ENCODE measurements around the gene VKORC1.

The VKORC1 gene

GRCh38 chr16:31083081-31083480 is 11.5 kb downstream of the VKORC1 start:
- Histone ChIP-seq H3K4me3 (replicated peaks; ENCODE audit: low read depth, low read length) (no peak overlapping the region), H3K36me3 (ENCODE audit: control insufficient read depth, insufficient read depth, low read length) (peaks cover 33% of the 10 kb centered on the region), H3K27me3 (replicated peaks; ENCODE audit: control insufficient read depth, insufficient read depth, low read length) (no peaks in the 10 kb centered on the region)
- DNase-seq (ENCODE audit: extremely low read depth, insufficient read length), result no peak
- TF ChIP-seq CTCF (IDR thresholded peaks at IDR 0.05; ENCODE audit: insufficient read depth, low read length, poor library complexity, severe bottlenecking), result no peak

GRCh38 chr16:31082368-31083045 is 12.1 kb downstream of the VKORC1 start:
- peaks cover 38% of the 10 kb centered on the region for H3K36me3 ChIP-seq (ENCODE audit: control insufficient read depth, insufficient read depth, low read length)
- H3K4me3 ChIP-seq (replicated peaks; ENCODE audit: low read depth, low read length), result no peak overlapping the region
- no peak for DNase-seq (ENCODE audit: extremely low read depth, insufficient read length)
- H3K27me3 ChIP-seq (replicated peaks; ENCODE audit: control insufficient read depth, insufficient read depth, low read length), result no peaks in the 10 kb centered on the region
- TF ChIP-seq CTCF (IDR thresholded peaks at IDR 0.05; ENCODE audit: insufficient read depth, low read length, poor library complexity, severe bottlenecking), result no peak

- no peak overlapping the region for H3K4me3 ChIP-seq (replicated peaks; ENCODE audit: low read depth, low read length)
- peaks cover 46% of the 10 kb centered on the region for H3K36me3 ChIP-seq (ENCODE audit: control insufficient read depth, insufficient read depth, low read length)
- H3K27me3 ChIP-seq (replicated peaks; ENCODE audit: control insufficient read depth, insufficient read depth, low read length), result no peaks in the 10 kb centered on the region
- no peak for DNase-seq (ENCODE audit: extremely low read depth, insufficient read length)
- no peak for TF ChIP-seq CTCF (IDR thresholded peaks at IDR 0.05; ENCODE audit: insufficient read depth, low read length, poor library complexity, severe bottlenecking)
Measured at GRCh38 chr16:31081428-31082351, 12.9 kb downstream of the VKORC1 start.

- no peak for TF ChIP-seq CTCF (IDR thresholded peaks at IDR 0.05; ENCODE audit: insufficient read depth, low read length, poor library complexity, severe bottlenecking)
- no peak overlapping the region for H3K4me3 ChIP-seq (replicated peaks; ENCODE audit: low read depth, low read length)
- H3K36me3 ChIP-seq (ENCODE audit: control insufficient read depth, insufficient read depth, low read length), result peaks cover 48% of the 10 kb centered on the region
- no peaks in the 10 kb centered on the region for H3K27me3 ChIP-seq (replicated peaks; ENCODE audit: control insufficient read depth, insufficient read depth, low read length)
- no peak for DNase-seq (ENCODE audit: extremely low read depth, insufficient read length)
Measured at GRCh38 chr16:31080756-31081419, 13.7 kb downstream of the VKORC1 start.

GRCh38 chr16:31080035-31080629 is 14.5 kb downstream of the VKORC1 start:
- H3K27me3 ChIP-seq (replicated peaks; ENCODE audit: control insufficient read depth, insufficient read depth, low read length), result no peaks in the 10 kb centered on the region
- no peak for TF ChIP-seq CTCF (IDR thresholded peaks at IDR 0.05; ENCODE audit: insufficient read depth, low read length, poor library complexity, severe bottlenecking)
- no peak for DNase-seq (ENCODE audit: extremely low read depth, insufficient read length)
- no peak overlapping the region for H3K4me3 ChIP-seq (replicated peaks; ENCODE audit: low read depth, low read length)
- peaks cover 47% of the 10 kb centered on the region for H3K36me3 ChIP-seq (ENCODE audit: control insufficient read depth, insufficient read depth, low read length)
